IPS-20b (cell line): ENCODE data around the gene ANGPT4.

Source experiments
- H3K27ac ChIP-seq: one replicate; pipeline ENCODE4 v1.5.1; 2013; ENCODE audit warnings: low read length
- H3K27me3 ChIP-seq: 2 replicates; pipeline ENCODE4 v1.6.1; 2013; ENCODE audit warnings: mild to moderate bottlenecking, low read length, inconsistent platforms; ENCODE audit not compliant: insufficient read depth
- H3K36me3 ChIP-seq: 2 replicates; pipeline ENCODE4 v1.6.1; 2013; ENCODE audit warnings: low read depth, mild to moderate bottlenecking, inconsistent platforms, low read length, moderate library complexity; ENCODE audit not compliant: insufficient read depth
- H3K4me1 ChIP-seq: 2 replicates; pipeline ENCODE4 v1.6.1; 2013; ENCODE audit warnings: mild to moderate bottlenecking, control low read depth, inconsistent platforms, low read length, moderate library complexity; ENCODE audit not compliant: insufficient read depth
- H3K4me3 ChIP-seq: 2 replicates; pipeline ENCODE4 v1.5.1; 2013; ENCODE audit warnings: mild to moderate bottlenecking, low read length, inconsistent platforms
- H3K9ac ChIP-seq: 2 replicates; pipeline ENCODE4 v1.6.1; 2013; ENCODE audit warnings: low read depth, mild to moderate bottlenecking, inconsistent platforms, low read length, moderate library complexity
- H3K9me3 ChIP-seq: 2 replicates; pipeline ENCODE4 v1.6.1; 2013; ENCODE audit warnings: mild to moderate bottlenecking, low read depth, low read length, inconsistent platforms; ENCODE audit not compliant: insufficient read depth

Gene ANGPT4

GRCh38 chr20:914727-915498, 1.2 kb downstream of the ANGPT4 start:
- Histone ChIP-seq H3K36me3 (no peaks in the 10 kb centered on the region), H3K9ac (no peak overlapping the region), H3K9me3 (no peaks in the 10 kb centered on the region), H3K27me3 (no peaks in the 10 kb centered on the region), H3K27ac (no peak overlapping the region), H3K4me3 (no peak overlapping the region), H3K4me1 (0 out of 2 replicates have a peak, but pooled peaks cover 3% of the 10 kb centered on the region)

GRCh38 chr20:913306-913849, 2.8 kb downstream of the ANGPT4 start:
- Histone ChIP-seq H3K9ac (no peak overlapping the region), H3K4me1 (0 out of 2 replicates have a peak, but pooled peaks cover 3% of the 10 kb centered on the region)

GRCh38 chr20:911882-912600, 4.1 kb downstream of the ANGPT4 start:
- Histone ChIP-seq H3K4me3 (no peak overlapping the region), H3K9ac (no peak overlapping the region), H3K9me3 (no peaks in the 10 kb centered on the region), H3K27ac (no peak overlapping the region), H3K4me1 (0 out of 2 replicates have a peak, but pooled peaks cover 3% of the 10 kb centered on the region), H3K27me3 (no peaks in the 10 kb centered on the region; the same call in 1 of the 2 replicates), H3K36me3 (no peaks in the 10 kb centered on the region)

More at GRCh38 chr20:913306-913849, 2.8 kb downstream of the ANGPT4 start:
- no peak overlapping the region for H3K27ac ChIP-seq
- H3K36me3 ChIP-seq, result no peaks in the 10 kb centered on the region
- H3K4me3 ChIP-seq, result no peak overlapping the region
- H3K9me3 ChIP-seq, result no peaks in the 10 kb centered on the region
- no peaks in the 10 kb centered on the region; the same call in 1 of the 2 replicates for H3K27me3 ChIP-seq

- Histone ChIP-seq H3K36me3 (no peaks in the 10 kb centered on the region), H3K27me3 (no peaks in the 10 kb centered on the region; the same call in 1 of the 2 replicates), H3K27ac (no peak overlapping the region), H3K9me3 (no peaks in the 10 kb centered on the region), H3K9ac (no peak overlapping the region), H3K4me1 (no peaks in the 10 kb centered on the region), H3K4me3 (no peak overlapping the region)
Measured at GRCh38 chr20:910870-911770, 5.0 kb downstream of the ANGPT4 start.

GRCh38 chr20:910132-910869, 5.8 kb downstream of the ANGPT4 start:
- no peak overlapping the region for H3K4me3 ChIP-seq
- no peaks in the 10 kb centered on the region; the same call in 1 of the 2 replicates for H3K27me3 ChIP-seq
- H3K4me1 ChIP-seq, result no peaks in the 10 kb centered on the region
- H3K36me3 ChIP-seq, result no peaks in the 10 kb centered on the region
- no peak overlapping the region for H3K27ac ChIP-seq
- H3K9ac ChIP-seq, result no peak overlapping the region
- no peaks in the 10 kb centered on the region for H3K9me3 ChIP-seq

GRCh38 chr20:909641-910040, 6.5 kb downstream of the ANGPT4 start:
- Histone ChIP-seq H3K27me3 (no peaks in the 10 kb centered on the region; the same call in 1 of the 2 replicates), H3K4me3 (no peak overlapping the region), H3K9me3 (no peaks in the 10 kb centered on the region), H3K9ac (no peak overlapping the region), H3K36me3 (no peaks in the 10 kb centered on the region), H3K4me1 (no peaks in the 10 kb centered on the region), H3K27ac (no peak overlapping the region)

GRCh38 chr20:906703-907270, 9.3 kb downstream of the ANGPT4 start:
- Histone ChIP-seq H3K4me1 (no peaks in the 10 kb centered on the region), H3K27ac (no peak overlapping the region), H3K4me3 (no peak overlapping the region), H3K36me3 (no peaks in the 10 kb centered on the region), H3K27me3 (no peaks in the 10 kb centered on the region; the same call in 1 of the 2 replicates), H3K9me3 (no peaks in the 10 kb centered on the region), H3K9ac (no peak overlapping the region)

- Histone ChIP-seq H3K27ac (no peak overlapping the region), H3K9ac (no peak overlapping the region), H3K4me1 (no peaks in the 10 kb centered on the region), H3K27me3 (no peaks in the 10 kb centered on the region; the same call in 1 of the 2 replicates), H3K4me3 (no peak overlapping the region), H3K9me3 (no peaks in the 10 kb centered on the region), H3K36me3 (no peaks in the 10 kb centered on the region)
Measured at GRCh38 chr20:906001-906520, 10.1 kb downstream of the ANGPT4 start.

GRCh38 chr20:905396-905961, 10.7 kb downstream of the ANGPT4 start:
- Histone ChIP-seq H3K27me3 (no peaks in the 10 kb centered on the region; the same call in 1 of the 2 replicates), H3K4me3 (no peak overlapping the region), H3K27ac (no peak overlapping the region), H3K4me1 (no peaks in the 10 kb centered on the region), H3K9me3 (no peaks in the 10 kb centered on the region), H3K9ac (no peak overlapping the region), H3K36me3 (no peaks in the 10 kb centered on the region)

- Histone ChIP-seq H3K4me1 (no peaks in the 10 kb centered on the region), H3K27ac (no peak overlapping the region), H3K9me3 (no peaks in the 10 kb centered on the region), H3K36me3 (no peaks in the 10 kb centered on the region), H3K4me3 (no peak overlapping the region), H3K27me3 (no peaks in the 10 kb centered on the region), H3K9ac (no peak overlapping the region)
Measured at GRCh38 chr20:904039-904545, 12.0 kb downstream of the ANGPT4 start.
